GM18861 (cell line): ENCODE results near the gene RYR3.

ENCODE experiments used
- ATAC-seq: cut with Tn5 transposase; IDR thresholded peaks from one replicate; pipeline ENCODE4 v1.9.1; 2021; ENCODE audit not compliant: unreplicated experiment

The RYR3 gene

DNA sequence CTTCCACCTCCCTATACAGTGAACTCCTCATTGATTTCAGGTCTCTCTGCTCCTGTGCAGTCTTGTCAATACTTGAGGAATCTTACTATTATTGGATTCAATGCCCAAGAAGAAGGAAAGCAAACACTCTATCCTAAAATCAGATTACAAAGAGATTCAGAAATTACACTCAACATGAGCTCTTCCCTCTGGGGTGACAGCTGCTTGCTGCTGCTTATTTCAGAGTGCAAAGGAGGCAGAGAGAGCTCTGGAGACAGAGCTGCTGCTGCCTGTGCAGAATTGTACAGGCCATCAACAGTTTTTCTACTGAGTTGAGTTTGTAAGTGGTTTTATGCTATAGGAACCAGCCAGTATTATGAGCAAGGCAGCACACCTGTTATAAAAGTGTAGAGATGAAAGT, 7.1 kb downstream of the RYR3 start:
- ATAC-seq: no peak

- ATAC-seq: no peak
Measured at GRCh38 chr15:33320017-33320416, 9.2 kb downstream of the RYR3 start.

DNA sequence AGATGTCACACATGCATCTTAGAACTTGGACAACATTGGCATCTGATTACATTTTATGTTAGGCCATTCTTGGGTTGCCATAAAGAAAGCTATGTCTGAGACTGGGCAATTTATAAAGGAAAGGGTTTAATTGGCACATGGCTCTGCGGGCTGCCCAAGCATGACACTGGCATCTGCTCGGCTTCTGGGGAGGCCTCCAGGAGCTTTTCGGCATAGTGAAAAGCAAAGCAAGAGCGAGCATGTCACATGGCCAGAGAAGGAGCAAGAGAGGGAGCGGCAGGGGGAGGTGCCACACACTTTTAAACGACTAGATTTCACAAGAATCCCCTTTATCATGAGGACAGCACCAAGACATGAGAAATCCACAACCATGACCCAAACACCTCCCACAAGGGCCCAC, 11.3 kb downstream of the RYR3 start:
- ATAC-seq: no peak

DNA sequence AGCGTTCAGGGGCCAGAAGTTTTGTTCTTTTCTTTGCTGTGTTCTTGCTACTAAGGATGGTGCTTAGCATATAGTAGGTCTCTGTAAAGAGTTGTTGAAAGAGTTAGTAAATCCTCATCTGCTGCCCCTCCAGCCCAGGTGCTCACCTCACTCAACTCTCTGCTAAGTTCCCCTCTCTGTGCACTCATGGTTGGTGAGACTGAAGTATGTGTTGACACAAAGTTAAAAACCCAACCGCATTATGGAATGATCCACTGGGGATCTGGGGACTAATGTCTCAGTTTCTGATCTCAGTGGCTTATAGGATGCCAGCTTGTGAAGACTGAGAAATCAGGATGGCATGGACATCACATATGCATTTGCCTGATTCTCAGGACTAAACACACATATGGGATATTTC, 13.8 kb downstream of the RYR3 start:
- ATAC-seq: no peak

DNA sequence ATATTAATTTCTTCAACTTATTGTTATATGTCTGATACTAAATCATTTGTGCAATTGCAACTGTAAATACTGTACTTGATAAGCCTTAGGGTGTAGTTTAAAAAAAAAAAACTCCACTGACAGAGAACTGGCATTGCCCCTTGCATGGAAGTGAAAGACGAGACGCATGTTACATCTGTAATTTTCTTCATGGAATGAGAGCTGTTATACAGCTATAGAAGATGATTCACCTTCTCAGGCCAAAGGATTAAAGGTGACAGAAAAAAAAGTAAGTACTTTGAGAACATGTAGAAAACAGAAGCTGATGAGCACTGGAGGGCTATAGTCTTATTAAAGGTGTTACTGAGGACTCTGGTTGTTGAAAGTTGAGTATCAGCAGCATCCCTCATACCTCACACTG, 16.1 kb downstream of the RYR3 start:
- ATAC-seq: no peak

DNA sequence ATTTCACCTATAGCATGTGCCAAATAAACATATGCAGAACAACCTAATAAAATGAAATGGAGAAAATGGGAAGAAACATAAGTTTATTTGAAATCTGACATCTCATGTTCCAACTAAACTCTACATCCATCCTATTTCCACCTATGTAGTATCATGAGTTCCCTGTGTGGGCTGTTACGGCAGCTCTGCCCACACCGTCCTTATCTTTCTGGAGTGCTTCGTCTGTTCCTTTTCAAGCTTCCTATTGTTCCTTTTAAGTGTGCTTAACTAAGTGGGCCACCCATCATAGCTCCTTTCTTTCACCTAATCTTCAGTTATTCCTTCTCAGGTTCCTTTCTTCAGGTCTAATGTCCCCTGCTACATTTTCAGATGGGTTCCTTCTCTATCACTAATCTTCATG, 17.3 kb downstream of the RYR3 start:
- no peak for ATAC-seq

- no peak for ATAC-seq
Measured at GRCh38 chr15:33329457-33329856, 18.7 kb downstream of the RYR3 start.

- no peak for ATAC-seq
Measured at GRCh38 chr15:33330931-33331330, 20.2 kb downstream of the RYR3 start.

- no peak for ATAC-seq
Measured at GRCh38 chr15:33341953-33342352, 31.2 kb downstream of the RYR3 start.

DNA sequence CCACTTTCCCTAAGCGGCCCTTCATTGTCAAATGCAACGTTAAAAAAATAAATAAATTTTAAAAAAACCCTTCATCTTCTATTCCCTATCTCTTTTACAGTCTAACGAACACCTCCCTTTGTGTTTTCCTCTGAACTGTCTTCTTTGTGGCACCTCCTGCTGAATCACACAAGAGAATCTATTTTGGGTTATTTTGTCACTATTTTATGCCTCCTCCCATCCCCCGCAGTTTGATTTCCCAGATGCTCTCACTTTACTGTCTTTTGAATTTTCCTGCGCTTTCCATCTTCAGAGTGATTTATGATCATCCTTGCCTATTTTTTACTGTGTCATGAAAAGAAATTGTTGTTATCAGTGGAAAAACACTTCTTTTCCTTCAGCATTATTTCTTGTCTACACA, 32.5 kb downstream of the RYR3 start:
- no peak for ATAC-seq

DNA sequence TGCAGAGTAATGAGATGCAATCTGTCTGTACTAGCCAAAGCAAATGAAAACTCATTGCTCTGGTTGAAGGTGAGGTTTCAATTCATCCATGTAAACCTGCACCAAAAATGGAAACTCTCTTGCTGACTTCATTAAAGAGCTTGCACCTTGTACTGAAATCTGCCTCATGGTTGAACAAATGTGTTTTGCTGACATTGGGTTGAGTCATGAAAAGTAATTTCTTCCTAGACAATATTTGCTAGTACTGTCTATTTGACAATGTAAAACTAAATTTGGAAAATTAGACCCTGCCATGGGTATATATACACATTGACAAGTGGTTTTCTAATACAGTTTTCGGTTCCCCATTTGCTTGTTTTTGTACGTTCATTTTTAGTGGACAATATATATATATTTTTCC, 33.3 kb downstream of the RYR3 start:
- ATAC-seq: no peak

DNA sequence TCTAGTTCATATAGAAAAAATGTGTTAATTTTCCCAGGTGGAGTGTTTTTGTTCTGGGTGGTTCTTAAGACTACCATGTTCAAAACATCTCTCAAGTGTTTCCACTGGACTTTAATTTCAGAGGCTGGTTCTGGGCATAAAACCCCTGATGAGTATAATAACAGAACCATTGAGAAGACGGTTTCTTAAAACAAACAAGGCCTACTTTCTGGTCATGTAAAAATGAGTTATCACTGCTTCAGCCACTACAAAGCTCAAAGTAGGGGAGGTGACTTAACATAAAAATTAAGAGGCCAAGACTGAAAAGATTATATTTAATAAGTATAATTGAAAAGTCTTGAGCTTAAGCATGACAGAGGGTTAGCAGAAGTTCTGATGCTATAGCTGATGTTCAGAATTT, 33.8 kb downstream of the RYR3 start:
- ATAC-seq: no peak

GRCh38 chr15:33354411-33354810, 43.6 kb downstream of the RYR3 start:
- ATAC-seq: no peak

DNA sequence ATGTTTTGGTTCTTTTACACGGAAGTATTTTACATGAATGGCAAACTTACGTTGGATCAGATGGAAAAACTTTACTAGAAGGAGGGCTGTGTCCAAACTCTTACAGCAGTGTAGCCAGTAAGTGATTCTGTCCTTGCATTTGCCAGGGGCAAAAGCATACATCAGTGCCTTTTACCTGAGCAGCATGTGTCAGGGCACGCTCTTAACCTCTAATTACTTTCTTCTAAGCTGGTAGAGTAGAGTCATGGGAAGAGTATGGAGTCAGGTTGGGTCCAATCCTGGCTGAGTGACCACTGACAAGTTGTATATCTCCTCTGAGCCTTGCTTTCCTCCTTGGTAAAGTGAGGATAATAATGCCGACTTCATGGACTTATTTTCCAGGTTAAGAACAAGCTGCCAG, 47.1 kb downstream of the RYR3 start:
- ATAC-seq: no peak

DNA sequence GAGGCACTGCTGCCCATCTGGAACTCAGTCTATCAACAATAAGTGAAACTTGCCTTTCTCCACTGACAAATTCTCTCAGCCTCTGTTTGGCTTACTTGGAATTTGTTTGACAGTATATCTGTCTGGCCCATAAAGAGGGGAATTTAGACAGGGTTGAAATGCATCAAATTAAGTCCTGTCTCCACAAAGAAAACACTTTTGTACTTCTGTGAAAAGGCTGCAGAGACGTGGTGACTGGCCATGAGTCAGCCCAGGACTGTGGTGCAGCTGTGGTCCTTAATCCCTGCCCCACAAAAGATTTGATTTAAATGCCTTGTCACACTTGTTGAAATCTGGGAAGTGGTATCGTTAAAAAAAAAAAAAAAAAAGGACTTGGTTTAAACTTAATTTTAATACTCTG, 47.5 kb downstream of the RYR3 start:
- no peak for ATAC-seq

- ATAC-seq: no peak
Measured at GRCh38 chr15:33360886-33361285, 50.1 kb downstream of the RYR3 start.

GRCh38 chr15:33369941-33370622, 59.3 kb downstream of the RYR3 start:
- ATAC-seq: no peak

- ATAC-seq: no peak
Measured at GRCh38 chr15:33370623-33371020, 59.9 kb downstream of the RYR3 start.

GRCh38 chr15:33371159-33371558, 60.4 kb downstream of the RYR3 start:
- ATAC-seq: no peak

GRCh38 chr15:33374226-33374914, 63.6 kb downstream of the RYR3 start:
- no peak for ATAC-seq

DNA sequence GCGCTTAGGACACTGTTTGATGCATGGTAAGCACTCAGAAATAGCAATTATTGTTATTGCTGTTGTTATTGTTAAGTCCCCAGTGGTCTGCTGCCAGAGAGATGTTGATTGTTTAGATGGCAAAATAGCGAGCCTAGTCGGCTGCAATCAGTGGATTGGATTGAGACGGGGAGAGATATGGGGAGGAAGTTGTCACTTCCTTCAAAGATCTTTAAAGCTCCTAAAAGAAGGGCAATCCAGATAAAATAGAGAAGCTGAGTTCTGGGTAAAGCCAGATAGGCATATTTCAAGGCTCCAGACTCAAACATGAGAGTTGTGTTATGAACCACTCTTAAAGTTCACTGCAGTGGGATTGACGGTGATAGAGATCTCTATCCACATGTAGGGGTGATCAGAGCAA, 64.5 kb downstream of the RYR3 start:
- ATAC-seq: no peak

GRCh38 chr15:33377204-33377603, 66.4 kb downstream of the RYR3 start:
- ATAC-seq: no peak
